GM18867 (cell line): ENCODE data around the gene SLC66A1.
"Not testable (repeated sequence)": the region's sequence is repeated elsewhere in the genome, so short reads cannot be mapped to it uniquely, and the experiment has no call there.

ENCODE experiments used
- ATAC-seq: cut with Tn5 transposase; IDR thresholded peaks from one replicate; pipeline ENCODE4 v1.9.1; 2021; ENCODE audit warnings: mild to moderate bottlenecking, moderate library complexity; ENCODE audit not compliant: unreplicated experiment

SLC66A1 gene, protein sequence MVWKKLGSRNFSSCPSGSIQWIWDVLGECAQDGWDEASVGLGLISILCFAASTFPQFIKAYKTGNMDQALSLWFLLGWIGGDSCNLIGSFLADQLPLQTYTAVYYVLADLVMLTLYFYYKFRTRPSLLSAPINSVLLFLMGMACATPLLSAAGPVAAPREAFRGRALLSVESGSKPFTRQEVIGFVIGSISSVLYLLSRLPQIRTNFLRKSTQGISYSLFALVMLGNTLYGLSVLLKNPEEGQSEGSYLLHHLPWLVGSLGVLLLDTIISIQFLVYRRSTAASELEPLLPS

DNA sequence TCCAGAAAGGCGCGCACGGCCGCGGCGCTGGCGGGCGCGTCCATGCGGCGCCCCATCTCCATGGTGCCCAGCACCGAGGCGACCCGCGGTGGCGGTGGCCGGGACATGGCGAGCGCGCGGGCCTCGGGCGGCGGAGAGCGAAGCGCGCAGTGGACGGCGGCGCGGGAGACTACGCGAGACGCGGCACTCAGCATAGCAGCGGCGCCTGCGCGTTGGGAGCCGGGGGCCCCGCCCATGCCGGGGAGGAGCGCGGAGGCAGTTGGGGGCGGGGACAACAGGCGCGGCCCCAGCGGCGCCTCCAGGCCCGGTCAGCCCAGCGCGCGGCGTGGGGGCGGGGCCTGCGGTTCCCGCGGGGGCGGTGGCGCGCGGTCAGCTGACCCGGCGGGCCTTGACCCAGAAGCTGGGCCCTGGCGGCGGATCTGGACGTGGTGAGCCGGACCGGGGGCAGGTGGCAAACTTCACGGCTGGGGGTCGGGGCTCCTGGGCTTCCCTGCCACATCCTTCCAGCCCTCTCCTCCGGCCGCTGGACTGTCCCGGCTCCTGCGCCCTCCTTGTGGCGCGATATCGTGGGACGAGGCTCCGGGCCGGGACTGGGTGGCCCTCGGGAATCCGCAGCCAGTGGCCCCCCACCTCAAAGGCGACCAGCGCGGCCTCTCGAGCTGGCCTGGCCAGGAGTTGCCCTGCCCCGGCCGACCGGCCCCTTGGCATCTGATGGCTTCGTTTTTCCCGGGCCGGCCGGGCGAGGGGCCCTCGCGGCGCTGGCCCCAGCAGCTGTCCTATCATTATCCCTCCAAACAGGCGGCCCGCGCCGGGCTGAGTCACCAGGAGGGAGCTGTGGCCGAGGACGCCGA is at the start of gene SLC66A1, which contains the start of gene AKR7A2:
SLC66A1 (plus strand) TSS at position 396 of the 851 bp plus-strand sequence. CDS start 5,352 bp downstream, outside the sequence.
AKR7A2 (minus strand) TSS at position 214 of the 851 bp plus-strand sequence; CDS start at position 194, 20 bp downstream.
- peak; percentile 71 for ATAC-seq

DNA sequence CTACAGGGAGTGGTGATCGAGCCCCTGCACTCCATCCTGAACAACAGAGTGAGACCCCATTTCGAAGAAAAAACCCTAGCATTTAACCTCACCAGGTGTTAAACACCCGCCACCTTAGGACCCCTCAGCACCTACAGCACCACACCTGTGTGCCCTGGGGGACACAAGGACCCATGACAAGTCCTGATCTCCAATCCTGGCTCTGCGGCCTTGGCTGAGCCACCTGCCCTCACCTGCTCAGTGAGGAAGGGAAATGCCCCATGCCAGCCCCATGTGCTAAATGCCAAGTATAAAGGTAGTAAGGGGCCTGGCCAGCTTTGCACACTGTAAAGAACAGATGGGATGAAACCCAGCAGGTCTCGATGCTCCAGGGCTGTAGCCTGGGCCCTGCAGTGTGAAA is 49.4 kb upstream of the SLC66A1 start:
- ATAC-seq: no peak

DNA sequence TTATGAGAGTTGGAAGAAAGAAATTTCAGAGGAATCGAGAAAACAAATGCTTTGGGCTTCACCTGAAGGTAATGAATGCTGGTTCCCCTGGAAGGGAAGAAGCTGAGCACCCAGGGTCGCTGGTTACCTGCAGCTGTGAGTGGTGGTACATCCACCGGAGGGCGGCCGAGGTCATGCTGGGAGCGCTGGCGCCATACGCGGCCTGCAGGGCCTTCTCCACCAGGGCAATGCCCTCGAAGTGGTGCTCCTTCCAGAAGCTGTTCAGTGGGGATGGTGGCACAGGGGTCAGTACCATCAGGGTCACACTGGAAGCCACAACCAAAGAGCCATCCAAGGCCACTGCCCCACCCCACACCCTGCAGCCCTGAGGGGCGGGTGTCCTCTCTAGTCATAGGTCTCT is 43.7 kb upstream of the SLC66A1 start:
- ATAC-seq: no peak

DNA sequence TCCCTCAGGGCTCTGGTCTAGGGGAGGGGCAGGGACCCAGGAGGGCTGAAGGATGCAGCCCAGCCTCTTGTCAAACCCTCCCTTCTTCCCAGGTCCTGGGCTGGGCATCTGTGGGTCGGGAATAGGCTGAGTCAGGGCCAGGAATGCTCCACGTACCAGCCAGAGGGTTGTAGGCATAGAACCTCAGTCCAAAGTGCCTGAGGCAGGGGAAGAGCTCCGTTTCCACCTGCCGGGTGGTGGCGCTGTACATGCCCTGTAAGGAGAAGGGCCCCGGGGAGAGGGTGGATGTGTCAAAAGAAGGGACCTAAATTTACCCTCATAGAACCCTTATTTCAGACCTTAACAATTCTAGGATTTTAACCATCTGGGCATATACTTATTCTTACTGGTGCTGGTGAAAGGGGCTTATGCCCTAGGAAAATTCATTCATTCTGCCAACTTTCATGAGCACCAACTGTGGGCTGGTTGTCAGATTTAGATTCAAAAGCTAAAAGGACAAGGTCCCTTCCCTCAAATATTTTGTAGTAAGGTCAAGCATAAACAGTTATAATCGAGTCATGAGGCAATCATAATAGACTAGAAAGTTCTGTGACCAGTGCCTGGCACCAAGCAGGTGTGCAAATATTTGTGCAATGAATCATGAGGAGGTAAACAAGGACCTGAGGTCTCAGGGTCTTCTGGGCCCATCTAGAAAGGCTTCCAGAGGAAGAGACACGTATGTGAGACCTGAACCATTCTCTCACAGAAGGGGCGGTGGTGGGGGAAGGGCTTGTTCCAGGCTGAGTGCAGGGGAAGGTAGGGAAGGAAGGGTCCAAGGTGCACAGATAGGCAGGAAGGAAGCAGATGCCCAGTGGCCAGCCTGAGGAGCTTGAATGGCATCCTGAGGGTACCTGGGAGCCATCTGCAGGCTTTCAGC is 42.4 kb upstream of the SLC66A1 start:
- ATAC-seq: not testable (repeated sequence)

DNA sequence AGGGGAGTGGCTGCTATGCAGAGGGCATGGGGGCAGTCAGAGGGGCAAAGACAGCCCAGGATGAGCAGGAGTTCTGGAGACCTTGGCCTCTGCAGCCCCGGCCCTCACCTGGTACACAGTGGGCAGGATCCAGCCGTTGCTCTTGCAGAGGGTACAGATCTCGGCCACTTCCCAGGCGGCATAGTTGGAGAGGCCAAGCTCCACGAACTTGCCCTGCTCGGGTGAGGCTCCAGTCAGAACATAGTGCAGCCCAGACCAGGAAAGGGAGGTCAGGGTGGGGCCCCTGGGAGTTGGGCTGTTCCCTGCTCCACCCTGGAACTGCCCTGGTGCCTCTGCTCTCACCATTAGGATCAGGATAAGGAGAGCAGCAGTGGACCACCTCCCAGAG is 41.8 kb upstream of the SLC66A1 start:
- ATAC-seq: not testable (repeated sequence)

DNA sequence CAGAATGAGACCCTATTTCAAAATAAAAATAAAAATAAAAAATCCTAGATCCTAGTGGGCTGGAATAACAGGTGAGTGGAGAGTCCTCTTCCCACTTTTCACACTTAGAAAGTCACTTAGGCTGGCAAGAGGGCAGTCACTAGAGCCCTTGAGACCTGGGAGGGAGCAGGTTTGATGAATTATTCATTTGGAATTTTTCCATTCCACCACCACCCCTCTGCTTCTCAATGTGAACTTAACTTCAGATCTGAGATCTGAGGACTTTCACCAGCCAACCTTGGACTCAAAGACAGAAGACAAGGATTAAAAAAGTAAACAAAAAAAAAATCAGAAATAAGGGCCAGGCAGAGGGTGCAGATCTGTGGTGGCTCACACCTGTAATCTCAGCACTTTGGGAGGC is 40.1 kb upstream of the SLC66A1 start:
- ATAC-seq: no peak

DNA sequence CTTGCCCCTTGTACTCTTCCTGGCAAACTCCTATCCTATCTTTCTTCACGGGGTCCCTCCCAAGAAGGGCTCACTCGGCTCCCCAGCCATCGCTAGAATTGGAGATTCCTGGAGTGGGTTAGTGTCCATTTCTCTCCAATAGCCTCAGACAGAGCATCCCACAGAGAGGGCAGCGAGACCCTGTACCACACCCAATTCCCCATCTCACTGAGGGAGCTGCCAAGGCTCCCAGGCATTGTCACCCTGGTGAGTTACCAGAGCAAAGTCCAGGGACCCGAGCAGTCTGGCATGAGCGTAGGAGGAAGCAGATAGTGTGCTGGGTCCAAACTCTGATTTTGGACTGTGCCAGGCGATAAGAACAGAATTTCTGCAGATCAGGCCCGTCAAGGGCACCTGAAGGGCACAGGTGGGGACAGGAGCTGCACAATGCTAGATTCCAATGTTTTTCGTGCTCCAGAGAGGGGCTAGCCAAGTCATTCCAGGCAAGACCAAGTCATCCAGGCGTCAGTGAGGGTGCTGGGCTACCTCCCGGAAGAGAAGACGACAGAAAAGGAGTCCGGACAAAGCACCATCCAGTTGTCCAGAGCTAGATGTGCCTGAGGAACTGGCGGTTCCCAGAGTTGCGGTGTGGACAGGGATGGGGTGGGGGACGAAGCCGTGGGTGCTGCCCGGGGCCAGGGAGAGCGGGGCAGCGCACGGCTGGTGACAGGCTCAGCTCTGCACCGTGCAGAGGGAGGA is 38.9 kb upstream of the SLC66A1 start:
- ATAC-seq: no peak

DNA sequence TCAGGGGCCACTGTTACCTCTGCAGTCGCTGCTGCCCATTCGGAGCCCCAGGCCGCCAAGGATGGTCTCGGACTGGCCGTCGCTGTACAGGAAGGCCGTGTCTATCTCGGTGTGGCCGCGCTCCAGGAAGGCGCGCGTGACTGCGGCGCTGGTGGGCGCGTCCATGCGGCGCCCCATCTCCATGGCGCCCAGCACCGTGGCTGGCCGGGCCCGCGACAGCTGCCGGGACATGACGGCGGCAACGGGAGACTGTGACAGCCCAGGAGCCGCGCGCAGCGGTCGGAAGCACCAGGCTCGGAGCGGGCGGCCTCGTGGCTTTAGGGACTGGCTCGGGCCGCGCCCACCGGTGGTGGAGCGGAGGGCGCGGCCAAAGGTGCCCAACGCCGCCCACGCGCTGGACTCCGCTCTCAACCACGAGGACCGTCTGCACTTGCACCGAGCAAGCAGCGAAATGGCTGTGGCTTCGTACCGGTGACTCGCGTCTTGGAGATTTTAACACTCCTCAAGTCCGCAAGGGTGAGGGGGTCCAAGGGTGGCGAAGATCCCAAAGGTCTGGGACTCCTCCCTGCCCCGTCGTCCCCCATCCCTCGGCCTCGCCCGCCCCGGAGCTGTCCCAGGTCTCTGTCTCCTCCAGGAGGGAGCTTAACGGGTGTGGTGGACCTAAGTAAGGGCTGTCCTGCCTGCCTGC is 38.1 kb upstream of the SLC66A1 start:
- ATAC-seq: not testable (repeated sequence)

DNA sequence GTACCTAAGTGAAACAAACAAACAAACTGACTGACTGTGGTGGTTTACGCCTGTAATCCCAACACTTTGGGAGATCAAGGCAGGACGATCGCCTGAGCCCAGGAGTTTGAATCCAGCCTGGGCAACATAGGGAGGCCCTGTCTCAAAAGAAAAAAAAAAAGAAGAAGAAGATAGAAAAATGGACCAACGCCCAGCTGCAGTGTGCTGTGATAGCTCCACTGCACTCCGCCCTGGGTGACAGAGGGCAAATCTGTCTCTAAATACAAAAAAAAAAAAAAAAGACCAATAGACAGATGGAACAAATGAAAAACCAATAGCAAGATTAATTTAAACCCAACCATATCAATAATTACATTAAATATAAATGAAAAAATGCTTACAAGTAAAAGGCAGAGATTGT is 37.5 kb upstream of the SLC66A1 start:
- ATAC-seq: no peak

DNA sequence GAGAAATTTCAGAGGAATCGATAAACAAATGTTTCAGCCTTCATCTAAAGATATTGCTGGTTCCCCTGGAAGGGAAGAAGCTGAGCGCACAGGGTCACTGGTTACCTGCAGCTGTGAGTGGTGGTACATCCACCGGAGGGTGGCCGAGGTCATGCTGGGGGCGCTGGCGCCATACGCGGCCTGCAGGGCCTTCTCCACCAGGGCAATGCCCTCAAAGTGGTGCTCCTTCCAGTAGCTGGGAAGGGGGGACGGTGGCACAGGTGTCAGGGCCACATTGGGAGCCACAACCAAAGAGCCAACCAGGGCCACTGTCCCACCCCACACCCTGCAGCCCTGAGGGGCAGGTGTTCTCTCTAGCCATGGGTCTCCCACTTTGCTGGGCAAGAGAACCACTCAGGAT is 28.2 kb upstream of the SLC66A1 start:
- ATAC-seq: no peak

DNA sequence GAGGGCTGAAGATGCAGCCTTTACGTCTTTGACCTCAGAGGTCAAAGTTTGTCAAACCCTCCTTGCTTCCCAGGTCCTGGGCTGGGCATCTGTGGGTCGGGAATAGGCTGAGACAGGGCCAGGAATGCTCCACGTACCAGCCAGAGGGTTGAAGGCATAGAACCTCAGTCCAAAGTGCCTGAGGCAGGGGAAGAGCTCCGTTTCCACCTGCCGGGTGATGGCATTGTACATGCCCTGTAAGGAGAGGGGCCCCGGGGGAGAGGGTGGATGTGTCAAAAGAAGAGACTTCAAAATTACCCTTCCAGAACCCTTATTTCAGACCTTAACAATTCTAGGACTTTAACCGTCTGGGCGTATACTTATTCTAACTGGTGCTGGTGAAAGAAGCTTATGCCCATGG is 27.2 kb upstream of the SLC66A1 start:
- no peak for ATAC-seq

DNA sequence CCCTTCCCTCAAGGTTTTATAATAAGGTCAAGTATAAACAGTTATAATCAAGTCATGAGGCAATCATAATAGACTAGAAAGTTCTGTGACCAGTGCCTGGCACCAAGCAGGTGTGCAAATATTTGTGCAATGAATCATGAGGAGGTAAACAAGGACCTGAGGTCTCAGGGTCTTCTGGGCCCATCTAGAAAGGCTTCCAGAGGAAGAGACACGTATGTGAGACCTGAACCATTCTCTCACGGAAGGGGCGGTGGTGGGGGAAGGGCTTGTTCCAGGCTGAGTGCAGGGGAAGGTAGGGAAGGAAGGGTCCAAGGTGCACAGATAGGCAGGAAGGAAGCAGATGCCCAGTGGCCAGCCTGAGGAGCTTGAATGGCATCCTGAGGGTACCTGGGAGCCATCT is 26.8 kb upstream of the SLC66A1 start:
- not testable (repeated sequence) for ATAC-seq

DNA sequence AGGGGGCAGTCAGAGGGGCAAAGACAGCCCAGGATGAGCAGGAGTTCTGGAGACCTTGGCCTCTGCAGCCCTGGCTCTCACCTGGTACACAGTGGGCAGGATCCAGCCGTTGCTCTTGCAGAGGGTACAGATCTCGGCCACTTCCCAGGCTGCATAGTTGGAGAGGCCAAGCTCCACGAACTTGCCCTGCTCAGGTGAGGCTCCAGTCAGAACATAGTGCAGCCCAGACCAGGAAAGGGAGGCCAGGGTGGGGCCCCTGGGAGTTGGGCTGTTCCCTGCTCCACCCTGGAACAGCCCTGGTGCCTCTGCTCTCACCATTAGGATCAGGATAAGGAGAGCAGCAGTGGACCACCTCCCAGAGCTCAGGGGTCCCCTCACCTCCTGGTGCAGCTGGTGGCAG is 26.3 kb upstream of the SLC66A1 start:
- not testable (repeated sequence) for ATAC-seq

DNA sequence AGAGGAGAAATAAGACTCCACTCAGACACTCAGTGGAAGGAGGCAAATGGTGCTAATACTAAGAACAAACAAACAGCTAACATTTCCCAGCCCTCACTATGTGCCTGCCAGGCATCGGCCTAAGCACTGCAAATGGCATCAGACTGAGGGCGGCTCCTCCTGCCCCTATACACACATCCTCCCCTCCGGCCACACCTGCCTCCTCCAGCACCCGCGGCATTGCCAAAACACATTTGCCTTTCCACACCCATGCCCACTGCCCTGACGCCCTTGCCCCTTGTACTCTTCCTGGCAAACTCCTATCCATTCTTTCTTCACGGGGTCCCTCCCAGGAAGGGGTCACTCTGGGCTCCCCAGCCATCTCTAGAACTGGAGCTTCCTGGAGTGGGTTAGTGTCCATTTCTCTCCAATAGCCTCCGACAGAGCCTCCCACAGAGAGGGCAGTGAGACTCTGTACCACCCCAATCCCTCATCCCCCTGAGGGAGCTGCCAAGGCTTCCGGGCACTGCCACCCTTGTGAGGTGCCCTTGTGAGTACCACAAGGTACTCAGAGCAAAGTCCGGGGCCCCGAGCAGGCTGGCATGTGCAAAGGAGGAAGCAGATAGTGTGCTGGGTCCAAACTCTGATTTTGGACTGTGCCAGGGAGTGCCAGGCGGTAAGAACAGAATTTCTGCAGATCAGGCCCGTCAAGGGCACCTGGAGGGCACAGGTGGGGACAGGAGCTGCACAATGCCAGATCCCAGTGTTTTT is 24.5 kb upstream of the SLC66A1 start:
- ATAC-seq: no peak

DNA sequence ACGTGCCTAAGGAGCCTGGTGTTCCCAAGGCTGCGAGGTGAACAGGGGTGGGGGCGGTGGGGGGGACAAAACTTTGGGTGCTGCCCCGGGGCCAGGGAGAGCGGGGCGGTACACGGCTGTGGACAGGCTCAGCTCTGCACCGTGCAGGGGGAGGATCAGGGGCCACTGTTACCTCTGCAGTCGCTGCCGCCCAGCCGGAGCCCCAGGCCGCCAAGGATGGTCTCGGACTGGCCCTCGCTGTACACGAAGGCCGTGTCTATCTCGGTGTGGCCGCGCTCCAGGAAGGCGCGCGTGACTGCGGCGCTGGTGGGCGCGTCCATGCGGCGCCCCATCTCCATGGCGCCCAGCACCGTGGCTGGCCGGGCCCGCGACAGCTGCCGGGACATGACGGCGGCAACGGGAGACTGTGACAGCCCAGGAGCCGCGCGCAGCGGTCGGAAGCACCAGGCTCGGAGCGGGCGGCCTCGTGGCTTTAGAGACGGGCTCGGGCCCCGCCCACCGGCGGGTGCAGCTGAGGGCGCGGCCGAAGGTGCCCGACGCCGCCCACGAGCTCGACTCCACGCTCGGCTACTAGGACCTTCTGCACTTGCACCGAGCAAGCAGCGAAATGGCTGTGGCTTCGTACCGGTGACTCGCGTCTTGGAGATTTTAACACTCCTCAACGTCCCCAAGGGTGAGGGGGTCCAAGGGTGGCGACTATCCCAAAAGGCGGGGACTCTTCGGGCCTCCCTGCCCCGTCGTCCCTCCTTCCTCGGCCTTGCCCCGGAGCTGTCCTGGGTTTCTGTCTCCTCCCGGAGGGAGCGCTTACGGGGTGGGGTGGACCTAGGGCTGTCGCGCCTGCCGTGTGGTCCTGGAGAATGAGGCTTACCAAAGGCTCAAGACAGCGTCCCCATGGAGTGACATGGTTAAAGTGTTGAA is 23.5 kb upstream of the SLC66A1 start, which contains the start of gene AKR7A3:
AKR7A3 (minus strand) TSS at position 447 of the 918 bp plus-strand sequence; CDS start at position 386, 61 bp downstream.
- ATAC-seq: not testable (repeated sequence)

DNA sequence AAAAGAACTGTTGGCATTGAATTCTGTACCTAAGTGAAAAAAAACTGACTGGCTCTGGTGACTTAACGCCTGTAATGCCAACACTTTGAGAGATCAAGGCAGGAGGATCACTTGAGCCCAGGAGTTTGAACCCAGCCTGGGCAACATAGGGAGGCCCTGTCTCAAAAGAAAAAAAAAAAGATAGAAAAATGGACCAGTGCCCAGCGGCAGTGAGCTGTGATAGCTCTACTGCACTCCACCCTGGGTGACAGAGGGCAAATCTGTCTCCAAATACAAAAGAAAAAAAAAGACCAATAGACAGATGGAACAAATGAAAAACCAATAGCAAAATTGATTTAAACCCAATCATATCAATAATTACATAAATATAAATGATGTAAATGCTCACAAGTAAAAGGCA is 22.9 kb upstream of the SLC66A1 start:
- no peak for ATAC-seq

DNA sequence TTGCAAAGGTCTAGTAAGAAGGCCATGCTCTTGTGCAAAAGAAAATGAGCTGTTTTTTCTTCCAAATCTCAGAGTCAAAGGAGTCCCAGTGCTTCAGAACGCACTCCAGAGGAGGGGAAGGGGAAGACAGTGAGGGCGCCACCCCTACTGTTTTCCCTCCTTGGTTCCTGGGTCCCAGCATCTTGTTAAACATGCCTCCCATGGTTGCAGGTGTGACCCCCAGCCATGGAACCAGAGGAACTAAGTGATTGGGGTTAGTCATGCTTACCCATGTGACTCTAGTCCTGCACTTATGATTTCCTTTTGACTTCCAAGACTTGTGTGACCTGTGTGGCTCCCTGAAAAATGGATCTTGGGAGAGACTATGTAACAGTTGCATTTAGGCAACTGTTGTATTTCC is 17.5 kb upstream of the SLC66A1 start:
- no peak for ATAC-seq

DNA sequence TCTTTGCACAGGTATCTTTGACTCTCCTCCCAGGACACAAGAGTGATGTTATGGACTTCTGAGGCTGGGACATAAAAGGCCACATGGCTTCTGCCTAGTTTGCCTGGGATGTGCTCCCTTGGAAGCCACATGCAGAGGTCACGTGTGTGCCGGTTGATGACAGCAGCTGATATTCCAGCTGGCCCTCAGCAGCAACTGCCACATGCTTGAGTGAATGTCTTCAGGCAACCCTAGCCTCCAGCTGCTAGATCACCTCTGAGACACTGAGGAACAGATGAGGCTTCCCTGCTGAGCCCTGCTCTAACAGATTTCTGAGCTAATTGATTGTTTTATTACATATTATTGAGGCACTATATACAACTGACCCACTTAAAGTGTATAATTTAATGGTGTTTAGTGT is 11.9 kb upstream of the SLC66A1 start:
- ATAC-seq: no peak
